ENCODE data around the gene SLC30A9. TPM values are rescaled to one million over a fixed set of nuclear protein-coding genes. Genes with fewer than 3 reads are reported as not detected.

Gene SLC30A9
- 48.5 and 52.0 TPM in 2 replicates for total RNA-seq

DNA sequence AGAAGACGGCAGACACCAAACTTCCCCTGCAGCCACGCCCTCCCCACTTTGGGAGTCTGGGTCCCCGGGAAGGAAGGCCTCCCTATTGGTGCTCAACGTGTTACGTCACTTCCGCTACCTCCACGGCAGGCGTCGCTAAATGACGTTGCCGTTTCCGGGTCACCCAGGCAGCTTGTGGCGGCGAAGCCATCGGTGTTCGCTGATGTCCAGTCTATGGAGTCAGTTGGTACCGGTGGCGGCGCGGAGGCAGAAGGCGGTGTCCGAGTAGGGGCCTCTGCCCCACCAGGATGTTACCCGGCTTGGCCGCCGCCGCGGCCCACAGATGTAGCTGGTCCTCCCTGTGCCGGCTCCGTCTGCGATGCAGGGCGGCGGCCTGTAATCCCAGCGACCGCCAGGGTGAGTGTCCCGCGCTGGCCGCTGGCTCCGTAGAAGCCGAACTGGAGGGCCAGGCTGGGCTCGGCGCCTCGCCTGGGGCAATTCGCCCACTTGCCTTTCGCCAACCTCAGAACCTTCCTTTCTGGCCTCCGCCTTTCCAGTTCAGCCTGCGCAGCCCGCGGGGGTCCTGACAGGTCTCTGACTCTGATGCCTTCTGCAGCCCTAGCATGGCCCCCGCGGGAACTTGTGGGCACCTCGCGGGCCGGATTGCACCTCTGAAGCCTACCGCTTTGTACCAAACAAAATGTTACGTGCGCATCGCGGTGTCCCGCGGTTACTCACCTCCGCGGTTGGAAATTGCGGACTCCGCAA, at the start of gene SLC30A9:
Gene SLC30A9, plus strand, starts transcription at position 166 of the 747 bp plus-strand sequence. Its CDS starts 122 bp downstream, at position 288.

DNA sequence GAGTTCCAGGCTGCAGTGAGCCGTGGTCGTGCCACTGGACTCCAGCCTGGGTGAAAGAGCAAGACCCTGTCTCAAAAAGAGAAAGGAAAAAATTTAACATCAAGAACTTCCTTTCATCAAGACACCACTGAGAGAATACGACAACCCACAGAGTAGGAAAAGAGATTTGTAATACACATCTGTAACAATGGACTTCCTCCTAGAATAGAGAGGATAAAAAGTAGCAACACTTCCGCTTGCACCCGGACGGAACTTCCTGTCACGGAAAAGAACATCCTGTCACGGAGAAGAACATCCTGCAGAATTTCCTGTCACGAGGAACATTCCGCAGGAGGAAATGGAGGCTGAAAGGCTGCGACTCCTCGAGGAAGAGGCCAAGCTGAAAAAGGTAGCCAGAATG, 8.9 kb upstream of the SLC30A9 start, which contains the start of gene DCAF4L1:
Gene DCAF4L1, plus strand, starts transcription at position 301 of the 400 bp plus-strand sequence. Its CDS starts 37 bp downstream, at position 338.

Other genes with a start within 250 kb of the SLC30A9 start
- not detected in 2 replicates for gene PHOX2B, start 241.8 kb upstream of the SLC30A9 start, total RNA-seq
- 43.1 and 48.8 TPM in 2 replicates for gene TMEM33, start 55.1 kb upstream of the SLC30A9 start, total RNA-seq
- gene DCAF4L1, start 8.8 kb upstream of the SLC30A9 start, total RNA-seq = under 0.01 and 0.17 TPM in 2 replicates
- gene BEND4, start 162.1 kb downstream of the SLC30A9 start, total RNA-seq = under 0.01 and 0.17 TPM in 2 replicates

All from dermis lymphatic vessel endothelial cell (primary cell).